Measurements from ENCODE around the gene AGPAT3.

AGPAT3 gene

DNA sequence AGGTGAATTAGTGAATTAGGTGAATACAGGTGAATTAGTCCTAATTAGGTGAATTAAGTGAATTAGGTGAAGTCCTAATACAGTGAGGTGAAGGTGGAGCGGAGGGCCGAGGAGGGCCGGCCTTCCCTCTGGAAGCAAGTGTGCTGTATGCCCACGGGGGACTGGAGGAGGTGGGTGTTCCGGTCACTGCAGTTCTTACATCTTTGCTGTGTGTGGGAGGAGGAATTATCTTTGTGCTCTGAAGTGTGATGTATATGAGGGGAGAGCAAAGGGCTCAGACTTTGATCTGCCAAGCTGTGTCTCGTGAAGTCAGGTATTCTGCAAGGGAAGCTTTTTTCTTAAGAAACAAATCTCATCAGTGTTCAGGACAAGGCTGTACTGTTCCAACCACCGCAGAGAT, 45.4 kb downstream of the AGPAT3 start:
- ChIA-PET CTCF (no interaction called here), POLR2A (no interaction called here)
- Histone ChIP-seq H3K4me3 (ENCODE audit: low read depth, low read length) (no peak overlapping the region), H3K9me3 (ENCODE audit: control insufficient read depth, insufficient read depth, low read depth, low read length) (no peaks in the 10 kb centered on the region), H3K27ac (ENCODE audit: extremely low read depth, low read depth, low read length) (no peak overlapping the region), H3K36me3 (ENCODE audit: control insufficient read depth in 2 of 2, insufficient read depth in 1 of 2, low read length in 2 of 2) (peaks cover 0 to 21% of the 10 kb centered on the region in 2 experiments; a peak in 2 of 3 replicates), H3K4me1 (ENCODE audit: control insufficient read depth, insufficient read depth, low read length) (peaks cover 4% of the 10 kb centered on the region; the same call in 1 of the 2 replicates)
- peak; percentile 98 for TF ChIP-seq EGR2 (tag by site-specific recombination; IDR thresholded peaks at IDR 0.05; ENCODE audit: low read depth)
- TF ChIP-seq ZNF624 (tag by site-specific recombination; IDR thresholded peaks at IDR 0.05) = no peak
- TF ChIP-seq ZFHX2 (tag by site-specific recombination; conservative IDR thresholded peaks at IDR 0.05) = peak; percentile 93
- no peak for TF ChIP-seq ZNF133 (tag by site-specific recombination; IDR thresholded peaks at IDR 0.05)

DNA sequence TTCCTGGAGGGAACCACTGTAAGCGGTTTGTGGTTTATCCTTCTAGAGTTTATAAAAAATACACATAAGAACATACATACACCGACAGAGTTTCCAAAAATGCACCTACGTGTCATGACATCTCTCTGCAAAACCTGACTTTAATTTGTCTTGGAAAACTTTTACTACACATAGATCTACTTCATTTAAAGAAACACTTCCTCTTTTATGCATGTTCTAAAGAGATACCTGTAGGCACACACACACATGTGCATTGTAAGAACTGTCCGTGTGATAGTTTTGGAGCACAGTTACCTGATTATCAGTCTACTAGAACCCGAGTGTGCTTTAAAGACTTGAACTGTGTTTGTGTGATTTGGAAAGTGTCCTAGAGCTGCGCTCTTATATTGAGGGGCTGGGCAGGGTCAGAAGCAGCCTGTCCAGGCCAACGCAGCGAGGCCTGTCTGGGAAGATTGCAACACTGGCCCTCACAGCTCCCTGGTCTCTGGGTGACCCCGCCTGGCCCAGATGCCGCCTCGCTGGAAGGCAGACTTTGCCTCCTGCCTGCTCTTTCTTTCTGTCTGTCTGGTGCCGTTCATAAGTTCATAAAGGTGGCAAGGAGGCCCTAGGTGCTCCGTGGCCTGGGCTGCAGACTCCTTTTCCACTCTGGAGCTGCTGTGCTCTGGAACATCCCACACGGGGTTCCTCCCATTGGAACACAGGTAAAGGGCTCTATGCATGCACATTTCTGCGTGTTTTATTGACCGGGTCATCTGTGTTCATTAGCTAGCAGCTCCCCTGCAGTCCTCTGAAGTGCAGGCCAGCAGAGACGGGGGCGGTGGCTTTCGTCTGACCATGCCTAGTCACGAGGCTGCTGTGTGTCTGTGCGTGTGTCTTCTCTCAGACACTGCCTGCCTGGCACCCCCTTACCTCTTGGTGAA, 46.3 kb downstream of the AGPAT3 start:
- ChIA-PET POLR2A (no interaction called here), CTCF (no interaction called here)
- Histone ChIP-seq H3K36me3 (ENCODE audit: control insufficient read depth in 2 of 2, insufficient read depth in 1 of 2, low read length in 2 of 2) (peaks cover 0 to 15% of the 10 kb centered on the region in 2 experiments; a peak in 2 of 3 replicates), H3K27ac (ENCODE audit: extremely low read depth, low read depth, low read length) (no peak overlapping the region), H3K9me3 (ENCODE audit: control insufficient read depth, insufficient read depth, low read depth, low read length) (no peaks in the 10 kb centered on the region), H3K4me3 (ENCODE audit: low read depth, low read length) (no peak overlapping the region), H3K4me1 (ENCODE audit: control insufficient read depth, insufficient read depth, low read length) (peaks cover 4% of the 10 kb centered on the region; the same call in 1 of the 2 replicates)
- TF ChIP-seq ZNF266 (tag by site-specific recombination; IDR thresholded peaks at IDR 0.05; ENCODE audit: low read depth) = no peak
- no peak for TF ChIP-seq ZNF510 (tag by site-specific recombination; IDR thresholded peaks at IDR 0.05; ENCODE audit: insufficient replicate concordance)
- peak; percentile 53; the same call in 1 of the 2 replicates for TF ChIP-seq ZNF600 (tag by site-specific recombination; IDR thresholded peaks at IDR 0.05)

DNA sequence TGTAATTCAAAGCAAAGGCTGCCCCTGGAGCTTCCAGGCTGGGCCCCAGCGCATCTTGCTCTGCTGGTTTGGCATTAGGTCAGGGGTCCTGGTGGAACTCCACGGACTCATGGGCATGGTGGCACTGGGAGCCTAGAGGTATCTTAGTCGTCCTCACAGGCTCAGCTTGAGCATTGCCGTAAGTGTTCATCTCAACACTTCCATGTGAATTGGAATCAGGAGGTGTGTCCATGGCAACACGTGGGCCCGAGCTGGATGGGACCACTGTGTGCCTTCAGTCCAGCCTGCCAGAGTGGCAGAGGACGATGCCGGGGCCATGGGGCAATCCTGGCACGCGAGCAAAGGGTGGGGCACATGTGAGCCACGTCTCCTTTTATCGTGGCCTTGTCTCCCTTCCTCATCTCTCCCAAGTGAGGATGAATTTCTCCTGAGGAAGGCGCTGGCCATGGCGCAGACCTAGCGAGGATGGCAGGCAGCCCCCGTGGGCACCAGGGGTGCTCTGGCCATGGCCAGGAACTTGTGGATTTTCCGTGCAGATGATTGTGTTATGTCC, 47.0 kb downstream of the AGPAT3 start:
- CTCF ChIA-PET = interaction anchor here (1.0 kb wide), 1 partner anchor 63 kb away, joined by 3 read pairs; no protein-coding TSS in a partner anchor
- POLR2A ChIA-PET = no interaction called here
- Histone ChIP-seq H3K4me1 (ENCODE audit: control insufficient read depth, insufficient read depth, low read length) (peaks cover 4% of the 10 kb centered on the region; the same call in 1 of the 2 replicates), H3K27ac (ENCODE audit: extremely low read depth, low read depth, low read length) (no peak overlapping the region), H3K9me3 (ENCODE audit: control insufficient read depth, insufficient read depth, low read depth, low read length) (no peaks in the 10 kb centered on the region), H3K36me3 (ENCODE audit: control insufficient read depth in 2 of 2, insufficient read depth in 1 of 2, low read length in 2 of 2) (peaks cover 0 to 10% of the 10 kb centered on the region in 2 experiments; a peak in 2 of 3 replicates), H3K4me3 (ENCODE audit: low read depth, low read length) (no peak overlapping the region)
- TF ChIP-seq ZNF112 (tag by site-specific recombination; IDR thresholded peaks at IDR 0.05) (no peak), ZFP69B (tag by site-specific recombination; IDR thresholded peaks at IDR 0.05) (no peak), ZNF114 (tag by site-specific recombination; IDR thresholded peaks at IDR 0.05) (no peak), ZNF426 (tag by site-specific recombination; IDR thresholded peaks at IDR 0.05) (no peak), ZNF501 (tag by site-specific recombination; IDR thresholded peaks at IDR 0.05) (no peak), ZNF76 (tag by site-specific recombination; IDR thresholded peaks at IDR 0.05; ENCODE audit: borderline replicate concordance, low read depth) (no peak), ZSCAN23 (tag by site-specific recombination; IDR thresholded peaks at IDR 0.05) (no peak), ZNF394 (tag by site-specific recombination; IDR thresholded peaks at IDR 0.05; ENCODE audit: borderline replicate concordance) (no peak), MZF1 (tag by site-specific recombination; IDR thresholded peaks at IDR 0.05; ENCODE audit: borderline replicate concordance) (no peak), ZNF335 (tag by site-specific recombination; conservative IDR thresholded peaks at IDR 0.05) (no peak)
- TF ChIP-seq, protein P1, sequence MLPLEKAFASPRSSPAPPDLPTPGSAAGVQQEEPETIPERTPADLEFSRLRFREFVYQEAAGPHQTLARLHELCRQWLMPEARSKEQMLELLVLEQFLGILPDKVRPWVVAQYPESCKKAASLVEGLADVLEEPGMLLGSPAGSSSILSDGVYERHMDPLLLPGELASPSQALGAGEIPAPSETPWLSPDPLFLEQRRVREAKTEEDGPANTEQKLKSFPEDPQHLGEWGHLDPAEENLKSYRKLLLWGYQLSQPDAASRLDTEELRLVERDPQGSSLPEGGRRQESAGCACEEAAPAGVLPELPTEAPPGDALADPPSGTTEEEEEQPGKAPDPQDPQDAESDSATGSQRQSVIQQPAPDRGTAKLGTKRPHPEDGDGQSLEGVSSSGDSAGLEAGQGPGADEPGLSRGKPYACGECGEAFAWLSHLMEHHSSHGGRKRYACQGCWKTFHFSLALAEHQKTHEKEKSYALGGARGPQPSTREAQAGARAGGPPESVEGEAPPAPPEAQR (tag by site-specific recombination; IDR thresholded peaks at IDR 0.05) = no peak
